GM12891 (cell line): Measurements from ENCODE around the gene NCCRP1.

Source experiments
- POLR2A ChIP-seq: IDR thresholded peaks from 2 replicates; pipeline ENCODE4 v1.6.1; 2011; ENCODE audit warnings: low read depth, low read length, control low read depth
- POLR2AphosphoS5 ChIP-seq: IDR thresholded peaks from 2 replicates; pipeline ENCODE4 v1.6.1; 2011; ENCODE audit warnings: low read depth, low read length, control low read depth

- TF ChIP-seq POLR2A, result no peak
- no peak for TF ChIP-seq POLR2AphosphoS5
Observed at GRCh38 chr19:39200803-39201115, 4.0 kb downstream of the NCCRP1 start.
